Osteocyte (in vitro differentiated cells): ENCODE results near the gene PRRT1B. TPM values are rescaled to one million over a fixed set of nuclear protein-coding genes. Genes with fewer than 3 reads are reported as not detected.
A peak's percentile ranks its signal among the peaks of the same experiment; 100 is the strongest.

Source experiments
- DNase-seq: peaks from one replicate; pipeline ENCODE4 v3.0.0; 2021; ENCODE audit warnings: mixed read lengths; ENCODE audit not compliant: unreplicated experiment; ENCODE audit errors: extremely low spot score
- H3K27ac Mint-ChIP-seq: one replicate; pipeline ENCODE4 v1.8.0; 2021; ENCODE audit warnings: mild to moderate bottlenecking, mixed read lengths; ENCODE audit not compliant: unreplicated experiment
- H3K27me3 Mint-ChIP-seq: one replicate; pipeline ENCODE4 v1.8.0; 2021; ENCODE audit warnings: mixed read lengths; ENCODE audit not compliant: unreplicated experiment
- H3K36me3 Mint-ChIP-seq: one replicate; pipeline ENCODE4 v1.8.0; 2021; ENCODE audit warnings: mixed read lengths; ENCODE audit not compliant: unreplicated experiment
- H3K4me1 Mint-ChIP-seq: one replicate; pipeline ENCODE4 v1.8.0; 2021; ENCODE audit warnings: mixed read lengths; ENCODE audit not compliant: unreplicated experiment
- H3K4me3 Mint-ChIP-seq: one replicate; pipeline ENCODE4 v1.8.0; 2021; ENCODE audit warnings: mild to moderate bottlenecking, moderate library complexity, mixed read lengths; ENCODE audit not compliant: unreplicated experiment
- H3K9me3 Mint-ChIP-seq: one replicate; pipeline ENCODE4 v1.8.0; 2021; ENCODE audit warnings: mixed read lengths; ENCODE audit not compliant: unreplicated experiment
- CTCF ChIP-seq: fragments of 200-600 bp; sonication (generic); IDR thresholded peaks from 2 replicates; pipeline ENCODE4 v1.5.0; 2021; ENCODE audit warnings: antibody characterized with exemption, mild to moderate bottlenecking, moderate library complexity
- total RNA-seq: library from RNA; stranded (reverse); gene quantifications from 2 replicates; pipeline ENCODE4 v1.2.1, GENCODE V29; 2021

Gene PRRT1B
- total RNA-seq, 1 donor from 2014 or later = not detected

GRCh38 chr9:131522257-131523085 lies 22.9 kb upstream of the PRRT1B start:
- H3K4me3 Mint-ChIP-seq = no peak overlapping the region
- no peaks in the 10 kb centered on the region for H3K9me3 Mint-ChIP-seq
- H3K27me3 Mint-ChIP-seq = no peaks in the 10 kb centered on the region
- no peak for TF ChIP-seq CTCF
- no peak for DNase-seq
- H3K36me3 Mint-ChIP-seq = peaks cover 39% of the 10 kb centered on the region
- no peak overlapping the region for H3K27ac Mint-ChIP-seq
- H3K4me1 Mint-ChIP-seq = peaks cover 8% of the 10 kb centered on the region

GRCh38 chr9:131523086-131523388 lies 22.3 kb upstream of the PRRT1B start:
- H3K9me3 Mint-ChIP-seq = no peaks in the 10 kb centered on the region
- no peak for DNase-seq
- H3K4me3 Mint-ChIP-seq = no peak overlapping the region
- no peak for TF ChIP-seq CTCF
- H3K27ac Mint-ChIP-seq = no peak overlapping the region
- peaks cover 36% of the 10 kb centered on the region for H3K36me3 Mint-ChIP-seq
- no peaks in the 10 kb centered on the region for H3K27me3 Mint-ChIP-seq
- H3K4me1 Mint-ChIP-seq = peaks cover 8% of the 10 kb centered on the region

- Mint-ChIP-seq H3K4me3 (no peak overlapping the region), H3K27ac (peak overlapping the region; percentile 70), H3K4me1 (peaks cover 13% of the 10 kb centered on the region), H3K36me3 (peaks cover 36% of the 10 kb centered on the region), H3K9me3 (no peaks in the 10 kb centered on the region), H3K27me3 (no peaks in the 10 kb centered on the region)
- no peak for DNase-seq
- TF ChIP-seq CTCF = no peak
These were observed 21.6 kb upstream of the PRRT1B start for GRCh38 chr9:131523451-131524435.

GRCh38 chr9:131524665-131525315 lies 20.5 kb upstream of the PRRT1B start:
- H3K27ac Mint-ChIP-seq = peak overlapping the region; percentile 70
- H3K4me1 Mint-ChIP-seq = peaks cover 16% of the 10 kb centered on the region
- peaks cover 26% of the 10 kb centered on the region for H3K36me3 Mint-ChIP-seq
- no peak overlapping the region for H3K4me3 Mint-ChIP-seq
- H3K9me3 Mint-ChIP-seq = no peaks in the 10 kb centered on the region
- no peak for TF ChIP-seq CTCF
- DNase-seq = no peak
- H3K27me3 Mint-ChIP-seq = no peaks in the 10 kb centered on the region
